ENCODE measurements around the gene DUSP1. TPM values are rescaled to one million over a fixed set of nuclear protein-coding genes. Genes with fewer than 3 reads are reported as not detected.
A peak's percentile ranks its signal among the peaks of the same experiment; 100 is the strongest.

DUSP1 gene
- total RNA-seq, 3 donors from 2014 or later, result 90.9 to 233 (median 137) TPM

DNA sequence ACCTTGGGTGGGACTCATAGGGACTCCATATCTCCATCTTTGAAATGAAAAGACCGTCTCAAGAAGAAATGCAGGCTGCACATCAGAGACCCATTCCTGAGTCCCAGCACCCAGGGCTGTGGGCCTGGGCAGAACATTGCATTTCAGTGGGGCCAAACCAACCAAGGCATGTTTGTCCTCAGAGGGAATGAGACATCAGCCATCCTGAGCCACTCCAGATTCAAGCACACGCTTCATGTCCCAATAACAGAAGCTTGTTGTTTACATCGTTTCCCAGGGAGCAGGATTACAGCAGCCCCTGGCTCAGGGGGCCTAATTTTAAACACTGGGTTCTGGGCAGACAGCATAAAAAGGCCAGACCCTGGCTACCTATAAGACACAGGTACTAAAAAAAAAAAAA lies 24.3 kb downstream of the DUSP1 start:
- peaks cover 15% of the 10 kb centered on the region for H3K4me1 ChIP-seq (ENCODE audit: low read depth)

DNA sequence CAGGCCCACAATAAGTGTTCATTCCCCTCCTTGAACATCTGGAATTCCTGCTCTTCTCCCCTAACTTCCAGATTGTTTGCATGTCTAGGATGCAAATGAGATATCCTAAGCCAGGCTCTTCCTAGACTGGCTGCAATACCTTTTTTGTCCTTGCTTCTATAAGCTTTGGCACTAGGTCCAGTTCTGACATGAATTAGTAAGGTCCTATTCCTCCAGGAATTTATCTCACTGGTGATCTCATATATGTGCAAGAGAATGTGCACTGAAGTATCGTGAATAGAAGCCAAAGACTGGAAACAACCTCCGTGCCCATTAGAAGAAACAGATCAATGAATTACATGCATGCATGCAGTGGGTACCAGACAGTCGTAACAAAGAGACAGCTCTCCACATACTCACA lies 25.2 kb downstream of the DUSP1 start:
- DNase-seq, result no peak
- H3K4me3 ChIP-seq, result no peak overlapping the region
- intact Hi-C loops (cut with DNase I, micrococcal nuclease), result no loop called here
- H3K36me3 ChIP-seq (ENCODE audit: low read depth), result no peaks in the 10 kb centered on the region
- TF ChIP-seq, protein P1, sequence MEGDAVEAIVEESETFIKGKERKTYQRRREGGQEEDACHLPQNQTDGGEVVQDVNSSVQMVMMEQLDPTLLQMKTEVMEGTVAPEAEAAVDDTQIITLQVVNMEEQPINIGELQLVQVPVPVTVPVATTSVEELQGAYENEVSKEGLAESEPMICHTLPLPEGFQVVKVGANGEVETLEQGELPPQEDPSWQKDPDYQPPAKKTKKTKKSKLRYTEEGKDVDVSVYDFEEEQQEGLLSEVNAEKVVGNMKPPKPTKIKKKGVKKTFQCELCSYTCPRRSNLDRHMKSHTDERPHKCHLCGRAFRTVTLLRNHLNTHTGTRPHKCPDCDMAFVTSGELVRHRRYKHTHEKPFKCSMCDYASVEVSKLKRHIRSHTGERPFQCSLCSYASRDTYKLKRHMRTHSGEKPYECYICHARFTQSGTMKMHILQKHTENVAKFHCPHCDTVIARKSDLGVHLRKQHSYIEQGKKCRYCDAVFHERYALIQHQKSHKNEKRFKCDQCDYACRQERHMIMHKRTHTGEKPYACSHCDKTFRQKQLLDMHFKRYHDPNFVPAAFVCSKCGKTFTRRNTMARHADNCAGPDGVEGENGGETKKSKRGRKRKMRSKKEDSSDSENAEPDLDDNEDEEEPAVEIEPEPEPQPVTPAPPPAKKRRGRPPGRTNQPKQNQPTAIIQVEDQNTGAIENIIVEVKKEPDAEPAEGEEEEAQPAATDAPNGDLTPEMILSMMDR (IDR thresholded peaks at IDR 0.05), result no peak
- H3K4me1 ChIP-seq (ENCODE audit: low read depth), result peaks cover 15% of the 10 kb centered on the region
- no peak for ATAC-seq
- H3K9me3 ChIP-seq, result no peaks in the 10 kb centered on the region

More for the DNA sequence above, 24.3 kb downstream of the DUSP1 start:
- no peaks in the 10 kb centered on the region for H3K9me3 ChIP-seq
- H3K4me3 ChIP-seq, result no peak overlapping the region
- no peaks in the 10 kb centered on the region for H3K36me3 ChIP-seq (ENCODE audit: low read depth)
- ATAC-seq (no peak), DNase-seq (no peak)
- TF ChIP-seq, protein P1 (IDR thresholded peaks at IDR 0.05), result no peak
- intact Hi-C loops (cut with DNase I, micrococcal nuclease), result no loop called here

DNA sequence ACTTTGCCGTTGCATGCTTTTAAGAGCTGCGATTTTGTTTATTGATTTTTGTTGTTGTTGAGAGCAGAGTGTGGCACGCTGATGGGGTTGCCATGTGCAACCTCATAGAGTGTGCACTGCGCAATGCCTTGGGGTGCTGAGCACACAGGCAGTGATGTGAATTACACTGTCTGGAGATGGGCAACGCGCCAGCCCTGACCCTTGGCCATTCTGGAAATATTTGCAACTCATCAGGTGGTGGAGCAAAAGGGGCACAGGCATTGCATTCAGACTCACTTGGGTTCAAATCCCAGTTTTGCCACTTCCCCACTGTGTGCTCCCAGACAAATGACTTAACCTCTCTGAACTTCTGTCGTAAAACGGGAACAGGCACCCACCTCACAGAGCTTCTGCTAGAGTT lies 25.6 kb downstream of the DUSP1 start:
- TF ChIP-seq, protein P1 (IDR thresholded peaks at IDR 0.05), result no peak
- intact Hi-C loops (cut with DNase I, micrococcal nuclease), result no loop called here
- no peak for DNase-seq
- no peak for ATAC-seq
- no peaks in the 10 kb centered on the region for H3K9me3 ChIP-seq
- peaks cover 14% of the 10 kb centered on the region for H3K4me1 ChIP-seq (ENCODE audit: low read depth)
- no peak overlapping the region for H3K4me3 ChIP-seq
- H3K36me3 ChIP-seq (ENCODE audit: low read depth), result no peaks in the 10 kb centered on the region

DNA sequence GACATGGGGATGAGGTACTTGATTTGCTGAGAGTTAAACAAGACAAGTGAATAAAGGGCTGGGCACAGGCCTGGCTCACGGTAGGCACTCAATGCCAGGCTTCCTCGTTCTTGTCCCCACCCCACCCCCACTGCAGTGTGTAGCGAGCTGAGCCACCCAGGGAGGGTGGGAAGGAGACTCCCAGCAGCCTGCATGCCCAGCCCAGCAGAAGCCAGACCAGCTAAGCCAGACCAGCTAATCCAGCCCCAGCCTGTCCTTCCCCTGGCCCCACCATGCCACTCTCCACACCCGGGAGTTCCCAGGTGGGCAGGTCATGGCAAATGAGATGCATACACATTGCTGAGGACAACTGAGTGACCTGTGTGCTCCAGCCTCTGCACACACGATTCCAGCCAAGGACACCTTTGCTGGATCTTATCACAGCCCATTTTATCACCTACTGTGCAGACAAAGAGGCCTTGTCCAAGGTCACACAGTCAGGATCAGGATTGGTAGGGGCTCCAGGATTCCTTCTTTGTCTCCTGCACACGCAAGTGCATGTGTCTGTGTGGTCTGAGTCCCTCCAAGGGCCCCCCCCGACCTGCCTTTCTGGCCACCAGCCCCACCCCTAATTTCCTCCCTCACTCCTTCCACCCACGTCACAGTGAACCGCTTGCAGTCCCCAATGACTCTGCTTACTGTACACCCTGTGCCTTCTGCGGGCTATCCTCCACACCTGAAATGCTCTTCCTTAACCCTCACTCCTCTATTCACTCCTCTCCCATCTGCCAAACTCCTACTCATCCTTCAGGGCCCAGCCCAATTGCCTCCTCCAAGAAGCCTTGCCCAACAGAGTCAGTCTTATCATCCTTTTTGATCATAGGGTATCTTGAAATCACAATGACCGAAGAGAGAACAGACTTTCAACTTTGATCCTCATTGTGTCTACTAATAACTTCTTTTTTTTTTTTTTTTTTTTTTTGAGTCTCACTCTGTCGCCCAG lies 26.6 kb downstream of the DUSP1 start:
- Histone ChIP-seq H3K4me1 (ENCODE audit: low read depth) (peaks cover 7% of the 10 kb centered on the region), H3K9me3 (no peaks in the 10 kb centered on the region), H3K36me3 (ENCODE audit: low read depth) (no peaks in the 10 kb centered on the region), H3K4me3 (no peak overlapping the region)
- ATAC-seq (peak; percentile 89), DNase-seq (peak; percentile 74 to 79 (median 76))
- TF ChIP-seq, protein P1 (IDR thresholded peaks at IDR 0.05), result no peak
- intact Hi-C loops (cut with DNase I, micrococcal nuclease), result no loop called here

DNA sequence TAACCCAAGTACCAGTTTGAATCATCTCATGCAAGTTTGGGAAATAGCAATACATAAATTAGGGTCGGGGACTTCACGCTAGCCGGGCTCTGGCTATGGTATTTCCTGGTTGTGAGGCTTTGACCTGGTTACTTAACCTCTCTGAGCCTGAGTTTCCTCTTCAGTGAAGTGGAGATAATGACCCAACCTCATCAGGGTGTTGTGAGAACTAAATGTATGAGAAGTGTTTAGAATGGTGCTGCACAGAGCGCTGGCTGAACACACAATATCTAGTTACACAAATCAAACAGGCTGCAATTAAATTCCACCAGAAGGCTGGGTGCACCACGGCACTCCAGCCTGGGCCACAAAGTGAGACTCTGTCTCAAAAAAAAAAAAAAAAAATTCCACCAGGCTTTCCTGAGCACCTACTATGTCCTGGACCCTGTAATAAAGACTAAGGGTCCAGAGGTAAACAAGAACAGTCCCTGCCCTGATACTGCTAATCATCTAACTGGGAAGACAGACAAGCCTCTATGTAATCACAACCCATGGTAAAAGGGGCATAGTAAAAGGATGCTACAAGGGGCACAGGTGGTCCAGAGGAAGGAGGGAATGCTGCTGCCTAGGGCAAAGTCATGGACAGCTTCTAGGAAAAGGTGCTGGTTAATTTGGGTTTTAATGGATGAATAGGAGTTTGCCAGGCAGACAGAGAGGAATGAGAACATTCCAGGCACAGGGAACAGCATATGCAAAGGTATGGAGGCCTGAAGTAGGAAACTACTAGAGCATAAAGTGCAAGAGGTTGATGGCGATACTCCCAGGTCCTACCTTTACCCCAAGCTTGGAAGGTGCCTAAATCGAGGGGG lies 27.7 kb downstream of the DUSP1 start:
- TF ChIP-seq, protein P1 (IDR thresholded peaks at IDR 0.05), result no peak
- Histone ChIP-seq H3K9me3 (no peaks in the 10 kb centered on the region), H3K36me3 (ENCODE audit: low read depth) (no peaks in the 10 kb centered on the region), H3K4me3 (no peak overlapping the region), H3K4me1 (ENCODE audit: low read depth) (peaks cover 7% of the 10 kb centered on the region)
- intact Hi-C loops (cut with DNase I, micrococcal nuclease), result no loop called here
- DNase-seq, result no peak
- ATAC-seq, result no peak

Data from mucosa of descending colon (tissue), 3 donors.